Measurements from ENCODE around the gene GPR85. TPM values are rescaled to one million over a fixed set of nuclear protein-coding genes. Genes with fewer than 3 reads are reported as not detected.

Gene GPR85
- total RNA-seq (under 1 TPM in 2 of 4 donors, not detected in 2; 0.15 to 0.19 TPM), polyA plus RNA-seq (under 1 TPM in 2 of 3 donors, not detected in 1; 0.09 to 0.19 TPM)
- long read RNA-seq, donor 1, result 0 reads
- long read RNA-seq, donor 2, result 0 reads

DNA sequence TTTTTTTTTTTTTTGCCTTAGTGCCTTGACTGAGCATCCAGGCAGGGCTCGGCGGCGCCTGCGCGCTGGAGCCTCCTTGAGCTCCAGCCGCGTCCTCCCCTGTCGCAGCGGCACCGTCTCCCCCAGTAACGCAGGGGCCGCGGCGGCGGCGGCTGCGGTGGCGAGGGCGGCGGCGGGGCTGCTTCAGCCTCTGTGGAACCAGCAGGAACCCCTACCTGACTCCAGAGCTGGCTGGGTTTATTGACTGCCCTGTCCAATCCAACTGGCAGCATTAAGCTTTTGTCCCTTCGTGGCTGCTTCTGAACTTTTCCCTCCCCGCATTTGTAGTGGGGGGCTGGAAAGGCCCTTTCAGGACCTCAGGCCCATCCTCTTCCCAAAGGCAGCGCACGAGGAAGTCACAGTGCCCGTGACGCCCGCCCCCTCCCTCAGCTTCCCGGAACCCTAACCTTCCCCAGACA is at the start of gene GPR85:
TSS of gene GPR85 (minus strand) at position 397 of the 458 bp plus-strand sequence. CDS start 2,106 bp downstream, outside the sequence.
- peaks cover 0 to 8% (median 0%) of the 10 kb centered on the region in 3 donors for H3K27me3 ChIP-seq (ENCODE audit: insufficient read depth in 3 of 3, low read length in 2 of 3)
- H3K4me1 ChIP-seq, result no peaks in the 10 kb centered on the region
- H3K36me3 ChIP-seq (ENCODE audit: insufficient read depth in 1 of 2, low read depth in 1 of 2), result no peaks in the 10 kb centered on the region
- intact Hi-C loops (cut with DNase I), result no loop called here
- DNase-seq, result peak; percentile 50 to 76
- H3K4me3 ChIP-seq, result peak within 1 kb of the TSS; percentile 64
- peak; percentile 40 to 92 (median 63) for ATAC-seq
- H3K27ac ChIP-seq, result peak within 1 kb of the TSS; percentile 16
- H3K9me3 ChIP-seq, result no peaks in the 10 kb centered on the region
- 1 to 2% (median 1%) methylated on average over 29 of the region's 29 CpGs for WGBS, 3 donors
- no peak for TF ChIP-seq CTCF (IDR thresholded peaks at IDR 0.05)

DNA sequence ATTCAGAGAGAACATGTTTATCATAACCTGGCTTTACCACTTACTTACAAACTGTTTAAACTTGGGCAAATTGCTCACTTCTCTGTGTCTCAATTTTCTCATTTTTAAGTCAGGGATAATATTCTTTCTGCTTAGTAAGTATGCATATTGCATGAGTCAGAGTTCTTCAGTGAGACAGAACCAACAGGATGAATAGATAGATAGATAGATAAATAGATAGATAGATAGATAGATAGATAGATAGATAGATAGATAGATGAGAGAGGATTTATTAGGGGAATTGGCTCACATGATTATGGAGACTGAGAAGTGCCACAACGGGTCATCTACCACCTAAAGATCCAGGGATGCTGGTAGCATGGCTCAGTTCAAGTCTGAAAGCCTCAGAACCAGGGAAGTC is 47.4 kb upstream of the GPR85 start:
- intact Hi-C loops (cut with DNase I), result no loop called here
- Histone ChIP-seq H3K4me1 (no peaks in the 10 kb centered on the region), H3K9me3 (no peaks in the 10 kb centered on the region), H3K27me3 (ENCODE audit: insufficient read depth in 3 of 3, low read length in 2 of 3) (no peaks in the 10 kb centered on the region), H3K27ac (no peak overlapping the region), H3K4me3 (no peak overlapping the region), H3K36me3 (ENCODE audit: insufficient read depth in 1 of 2, low read depth in 1 of 2) (no peaks in the 10 kb centered on the region)
- DNase-seq (no peak), ATAC-seq (no peak)
- no peak for TF ChIP-seq CTCF (IDR thresholded peaks at IDR 0.05)
- WGBS, 3 donors, result 86 to 91% (median 87%) methylated on average over 1 of the region's 1 CpG

DNA sequence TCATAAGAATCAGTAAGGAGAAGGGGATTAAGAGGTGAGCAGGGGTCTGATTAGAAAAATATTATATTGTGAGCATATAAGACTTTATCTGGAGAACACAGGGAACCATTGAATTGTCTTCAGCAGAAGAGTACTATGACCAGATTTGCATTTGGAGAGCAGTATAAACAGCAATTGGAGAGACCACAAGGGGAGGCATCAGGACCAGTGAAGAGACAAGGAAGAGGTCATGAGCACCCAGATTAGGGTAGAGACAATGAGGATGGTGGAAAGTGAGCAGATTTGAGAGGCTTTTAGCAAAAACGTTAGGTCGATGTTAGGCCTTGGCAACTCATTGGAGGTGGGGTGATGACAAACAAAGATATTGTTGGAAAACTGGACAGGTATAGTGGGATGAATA is 44.7 kb upstream of the GPR85 start:
- TF ChIP-seq CTCF (IDR thresholded peaks at IDR 0.05), result no peak
- no peak for DNase-seq
- Histone ChIP-seq H3K36me3 (ENCODE audit: insufficient read depth in 1 of 2, low read depth in 1 of 2) (no peaks in the 10 kb centered on the region), H3K27ac (no peak overlapping the region), H3K9me3 (no peaks in the 10 kb centered on the region), H3K27me3 (ENCODE audit: insufficient read depth in 3 of 3, low read length in 2 of 3) (no peaks in the 10 kb centered on the region), H3K4me1 (no peaks in the 10 kb centered on the region), H3K4me3 (no peak overlapping the region)
- intact Hi-C loops (cut with DNase I), result no loop called here
- 85 to 92% (median 86%) methylated on average over 2 of the region's 2 CpGs for WGBS, 3 donors
- no peak for ATAC-seq

- intact Hi-C loops (cut with DNase I), result no loop called here
- 89 to 96% (median 94%) methylated on average over 1 of the region's 1 CpG for WGBS, 3 donors
- TF ChIP-seq CTCF (IDR thresholded peaks at IDR 0.05), result no peak
- H3K27ac ChIP-seq, result no peak overlapping the region
- no peaks in the 10 kb centered on the region for H3K27me3 ChIP-seq (ENCODE audit: insufficient read depth in 3 of 3, low read length in 2 of 3)
- H3K4me3 ChIP-seq, result no peak overlapping the region
- no peak for DNase-seq
- no peak for ATAC-seq
- H3K9me3 ChIP-seq, result no peaks in the 10 kb centered on the region
- no peaks in the 10 kb centered on the region for H3K36me3 ChIP-seq (ENCODE audit: insufficient read depth in 1 of 2, low read depth in 1 of 2)
- no peaks in the 10 kb centered on the region for H3K4me1 ChIP-seq
Measured at GRCh38 chr7:113128031-113128430, 41.4 kb upstream of the GPR85 start.

GRCh38 chr7:113125728-113126127 is 39.1 kb upstream of the GPR85 start:
- Histone ChIP-seq H3K36me3 (ENCODE audit: insufficient read depth in 1 of 2, low read depth in 1 of 2) (no peaks in the 10 kb centered on the region), H3K4me3 (no peak overlapping the region), H3K4me1 (no peaks in the 10 kb centered on the region), H3K27ac (no peak overlapping the region), H3K27me3 (ENCODE audit: insufficient read depth in 3 of 3, low read length in 2 of 3) (no peaks in the 10 kb centered on the region), H3K9me3 (no peaks in the 10 kb centered on the region)
- DNase-seq (no peak), ATAC-seq (no peak)
- 89 to 93% (median 91%) methylated on average over 2 of the region's 2 CpGs for whole genome bisulfite sequencing, 3 donors
- no peak for TF ChIP-seq CTCF (IDR thresholded peaks at IDR 0.05)
- intact Hi-C loops (cut with DNase I), result no loop called here
